NCI-H748 treated with DMSO at 0.1 percent for 48 hours (cell line): ENCODE results near the gene HIRA.
"Not testable (repeated sequence)": the region's sequence is repeated elsewhere in the genome, so short reads cannot be mapped to it uniquely, and the experiment has no call there.

ENCODE experiments used
- DNase-seq: peaks from one replicate; lab custom pipeline; 2025; lab: John Stamatoyannopoulos, UW

HIRA gene

GRCh38 chr22:19383292-19383691, 48.2 kb downstream of the HIRA start:
- no peak for DNase-seq

DNA sequence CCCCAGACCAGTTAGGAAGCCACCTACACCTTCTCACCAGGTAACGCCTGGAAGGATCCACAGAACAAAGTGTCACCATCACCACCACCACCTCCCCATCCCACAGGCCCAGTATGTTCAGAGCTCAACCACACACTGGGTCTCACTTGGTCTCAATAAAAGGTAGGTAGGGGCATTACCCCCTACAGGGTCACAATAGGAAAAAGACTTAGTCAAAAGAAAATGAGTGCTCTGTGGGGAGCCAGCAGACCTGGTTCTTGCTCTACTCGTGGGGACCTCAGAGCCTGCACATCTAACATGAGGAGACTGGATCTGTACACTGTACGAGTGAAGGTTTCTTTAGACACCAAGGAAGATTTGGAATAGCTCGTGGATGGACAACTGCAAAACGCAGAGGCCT, 49.3 kb downstream of the HIRA start:
- DNase-seq, result no peak

GRCh38 chr22:19378344-19378674, 53.2 kb downstream of the HIRA start:
- DNase-seq, result no peak

- no peak for DNase-seq
Measured at GRCh38 chr22:19377565-19378343, 53.8 kb downstream of the HIRA start.

DNA sequence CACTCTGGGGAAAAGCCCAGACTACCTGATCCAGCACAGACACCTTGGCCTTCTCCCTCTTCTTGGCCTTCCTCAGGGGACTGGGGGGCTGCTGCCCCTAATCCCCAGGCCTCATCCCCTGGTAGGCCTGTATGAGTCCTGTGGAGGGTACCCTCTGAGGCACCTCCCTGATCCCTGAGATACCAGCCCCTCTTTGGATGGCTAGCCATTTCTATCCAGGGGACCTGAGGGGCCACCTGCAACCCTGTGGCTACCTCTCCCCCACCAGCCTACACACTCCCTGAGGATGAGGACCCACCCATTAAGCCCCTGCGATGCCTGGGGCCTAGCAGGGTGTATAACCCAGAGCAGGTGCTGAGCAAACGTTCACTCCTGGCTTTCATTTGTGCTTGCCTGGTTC, 54.6 kb downstream of the HIRA start:
- no peak for DNase-seq

GRCh38 chr22:19376247-19376646, 55.3 kb downstream of the HIRA start:
- no peak for DNase-seq

GRCh38 chr22:19375435-19375834, 56.1 kb downstream of the HIRA start:
- no peak for DNase-seq

DNA sequence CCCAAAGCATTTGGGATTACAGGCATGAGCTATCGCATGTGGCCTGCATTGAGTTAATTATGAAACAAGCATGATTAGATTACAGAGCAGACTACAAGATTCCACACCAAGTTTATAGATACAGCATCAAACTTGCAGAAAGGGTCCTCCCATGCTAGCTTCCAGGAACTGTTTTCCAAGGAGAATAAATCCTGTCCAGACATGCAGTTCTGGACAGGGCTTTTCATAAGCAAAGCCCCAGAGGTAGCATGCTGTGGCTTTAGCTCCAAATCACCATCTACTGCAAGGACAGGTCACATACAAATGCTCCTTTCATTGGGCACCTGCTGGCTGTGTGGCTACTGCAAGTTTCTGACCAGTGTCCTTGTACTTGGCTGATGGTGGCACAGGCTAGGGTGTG, 57.1 kb downstream of the HIRA start:
- DNase-seq, result no peak

- no peak for DNase-seq
Measured at GRCh38 chr22:19373450-19373849, 58.1 kb downstream of the HIRA start.

GRCh38 chr22:19371893-19372292, 59.6 kb downstream of the HIRA start:
- DNase-seq, result no peak

- no peak for DNase-seq
Measured at GRCh38 chr22:19368876-19369275, 62.7 kb downstream of the HIRA start.

DNA sequence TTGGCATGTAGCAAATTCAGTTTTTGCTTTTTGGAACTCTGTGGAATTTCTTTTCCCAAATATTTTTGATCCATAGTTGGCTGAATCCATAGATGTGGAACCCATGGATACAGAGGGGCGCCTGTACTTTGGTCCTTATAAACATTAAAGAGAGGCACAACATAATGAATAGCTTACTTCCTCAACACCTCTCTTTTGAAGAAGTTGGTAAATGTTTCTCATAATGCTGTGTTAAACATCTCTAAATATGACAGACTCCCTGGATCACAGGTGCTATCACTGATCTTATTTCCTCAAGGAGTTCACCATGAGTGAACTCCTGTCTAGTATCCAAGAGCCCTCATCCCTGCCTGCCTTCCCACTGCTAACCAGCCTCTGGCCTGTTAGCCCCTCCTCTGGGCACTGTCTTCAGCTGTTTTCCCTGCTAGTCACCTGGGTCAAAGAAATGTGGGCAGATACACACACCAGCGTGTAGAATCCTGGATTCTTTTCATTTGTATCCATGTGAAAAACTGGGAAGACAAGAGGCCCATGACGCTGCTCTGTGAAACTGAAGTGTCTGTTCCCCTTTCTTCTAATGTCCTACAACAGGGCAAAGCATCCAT, 63.7 kb downstream of the HIRA start:
- DNase-seq, result no peak

DNA sequence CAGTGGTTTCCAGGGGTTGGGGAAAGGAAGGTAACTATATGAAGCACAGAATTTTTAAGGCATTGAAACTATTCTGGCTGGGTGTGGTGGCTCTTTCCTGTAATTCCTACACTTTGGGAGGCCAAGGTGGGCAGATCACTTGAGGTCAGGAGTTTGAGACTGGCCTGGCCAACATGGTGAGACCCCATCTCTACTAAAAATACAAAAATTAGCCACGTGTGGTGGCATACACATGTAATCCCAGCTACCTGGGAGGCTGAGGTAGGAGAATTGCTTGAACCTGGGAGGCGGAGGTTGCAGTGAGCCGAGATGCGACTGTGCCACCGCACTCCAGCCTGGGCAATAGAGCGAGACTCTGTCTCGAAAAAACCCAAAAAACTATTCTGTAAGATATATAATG, 68.0 kb downstream of the HIRA start:
- not testable (repeated sequence) for DNase-seq

DNA sequence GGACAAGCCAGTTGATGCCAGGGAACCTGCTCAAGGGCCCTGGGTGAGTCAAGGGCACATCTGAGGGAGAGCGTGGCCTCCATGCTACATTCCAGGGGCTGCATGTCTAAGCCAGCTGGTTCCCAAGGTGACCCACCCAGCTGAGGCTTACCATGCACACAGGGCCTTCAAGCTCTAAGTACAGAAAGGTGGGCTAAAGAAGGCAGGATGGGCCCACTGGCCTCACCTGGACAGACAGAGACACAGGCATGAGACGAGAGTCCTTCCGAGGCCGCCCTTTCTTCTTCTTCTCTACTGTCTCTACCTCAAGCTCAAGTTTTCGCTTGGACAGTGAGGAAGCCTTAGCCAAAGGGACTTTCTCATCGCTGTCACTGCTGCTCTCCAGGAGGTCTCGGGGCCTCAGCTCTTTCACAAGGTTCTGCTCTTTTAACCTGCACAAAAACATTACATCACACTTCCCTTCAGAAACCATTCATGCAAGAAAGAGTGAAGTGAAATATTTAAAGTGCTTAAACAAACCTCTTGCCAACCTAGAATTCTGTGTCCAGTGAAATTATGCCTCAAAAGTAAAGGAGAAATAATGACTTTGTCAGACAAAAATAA, 69.9 kb downstream of the HIRA start:
- DNase-seq, result no peak

DNA sequence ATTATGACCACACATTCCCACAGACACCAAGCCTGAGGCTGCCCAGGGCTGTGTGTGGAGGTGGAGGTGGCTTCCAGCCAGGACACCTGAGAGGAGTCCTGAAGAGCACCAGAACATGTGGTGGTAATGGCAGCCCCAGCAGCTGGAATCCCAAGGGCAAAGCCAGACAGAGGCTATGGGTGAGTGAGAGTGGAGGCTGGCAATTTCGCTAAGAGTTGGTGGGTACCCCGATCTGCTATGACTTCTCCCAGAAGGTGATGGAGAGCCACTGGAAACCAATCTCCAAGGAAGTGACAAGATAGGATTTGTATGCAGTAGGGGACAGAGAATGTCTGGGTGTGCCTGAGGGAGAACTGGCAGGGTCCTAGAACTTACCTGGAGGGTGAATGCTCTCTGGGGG, 70.7 kb downstream of the HIRA start:
- DNase-seq, result no peak

DNA sequence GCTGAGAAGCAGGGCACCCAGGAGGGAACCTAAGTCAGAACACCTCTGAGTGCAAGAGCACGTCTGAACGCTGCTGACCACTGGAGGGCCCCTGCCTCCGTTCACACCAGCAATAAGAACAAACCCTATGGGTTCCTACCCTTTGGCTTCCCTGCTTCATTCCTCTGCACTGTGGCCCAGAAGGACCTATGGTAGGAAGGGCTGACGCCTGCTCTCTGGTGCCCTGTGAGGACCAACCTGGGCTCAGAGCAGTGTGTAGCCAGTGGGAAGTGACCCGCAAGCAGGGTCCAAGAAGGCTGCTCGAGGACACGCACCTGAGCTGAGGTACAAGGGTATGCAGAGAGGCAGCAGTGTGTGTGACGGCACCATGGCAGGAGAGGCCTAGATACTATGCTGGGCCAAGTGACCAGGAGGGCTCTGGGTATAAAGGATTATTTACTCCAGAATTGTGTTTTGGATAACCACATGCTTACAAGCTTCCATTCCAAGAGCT, 71.2 kb downstream of the HIRA start:
- DNase-seq, result no peak

GRCh38 chr22:19359554-19360299, 71.8 kb downstream of the HIRA start:
- no peak for DNase-seq

DNA sequence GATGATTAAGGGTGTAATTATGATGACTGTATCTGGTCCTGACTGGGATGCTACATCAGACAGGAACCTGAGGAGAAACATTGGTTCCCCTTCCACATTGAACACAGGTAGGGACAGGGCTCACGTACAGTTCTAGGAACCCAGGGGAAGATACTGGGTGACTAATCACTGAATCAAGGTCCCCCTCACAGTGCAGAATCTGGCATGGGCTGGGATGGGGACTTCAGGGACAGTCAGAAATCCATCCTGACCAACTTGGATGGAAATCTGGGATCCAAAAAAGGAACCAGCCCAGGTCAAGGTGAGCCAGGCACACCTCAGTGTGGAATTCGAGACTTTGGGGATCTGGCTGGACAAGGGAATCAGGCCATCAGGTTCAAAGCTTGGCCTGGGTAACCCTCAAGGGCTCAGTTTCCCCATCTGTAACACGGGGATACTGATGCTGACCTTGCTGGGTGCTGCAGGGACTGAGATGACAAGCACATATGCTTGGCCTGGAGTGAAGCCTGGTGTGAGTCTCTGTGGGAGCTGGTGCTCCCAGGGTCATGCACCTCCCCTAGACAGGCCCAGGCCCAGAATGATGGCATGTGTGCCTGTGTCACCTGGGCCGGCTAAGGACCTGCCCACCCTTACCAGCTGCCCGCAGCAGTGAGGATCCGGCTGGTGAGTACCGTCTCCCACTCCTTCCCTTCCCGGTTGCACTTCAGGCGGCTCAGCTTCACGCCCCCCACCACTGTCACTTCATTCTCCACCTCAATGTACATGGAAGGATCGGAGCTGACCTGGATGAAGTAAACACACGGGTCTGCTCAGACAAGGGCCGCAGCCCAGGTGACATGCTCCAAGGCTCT, 72.6 kb downstream of the HIRA start:
- DNase-seq, result no peak

GRCh38 chr22:19358195-19358594, 73.3 kb downstream of the HIRA start:
- DNase-seq, result no peak

DNA sequence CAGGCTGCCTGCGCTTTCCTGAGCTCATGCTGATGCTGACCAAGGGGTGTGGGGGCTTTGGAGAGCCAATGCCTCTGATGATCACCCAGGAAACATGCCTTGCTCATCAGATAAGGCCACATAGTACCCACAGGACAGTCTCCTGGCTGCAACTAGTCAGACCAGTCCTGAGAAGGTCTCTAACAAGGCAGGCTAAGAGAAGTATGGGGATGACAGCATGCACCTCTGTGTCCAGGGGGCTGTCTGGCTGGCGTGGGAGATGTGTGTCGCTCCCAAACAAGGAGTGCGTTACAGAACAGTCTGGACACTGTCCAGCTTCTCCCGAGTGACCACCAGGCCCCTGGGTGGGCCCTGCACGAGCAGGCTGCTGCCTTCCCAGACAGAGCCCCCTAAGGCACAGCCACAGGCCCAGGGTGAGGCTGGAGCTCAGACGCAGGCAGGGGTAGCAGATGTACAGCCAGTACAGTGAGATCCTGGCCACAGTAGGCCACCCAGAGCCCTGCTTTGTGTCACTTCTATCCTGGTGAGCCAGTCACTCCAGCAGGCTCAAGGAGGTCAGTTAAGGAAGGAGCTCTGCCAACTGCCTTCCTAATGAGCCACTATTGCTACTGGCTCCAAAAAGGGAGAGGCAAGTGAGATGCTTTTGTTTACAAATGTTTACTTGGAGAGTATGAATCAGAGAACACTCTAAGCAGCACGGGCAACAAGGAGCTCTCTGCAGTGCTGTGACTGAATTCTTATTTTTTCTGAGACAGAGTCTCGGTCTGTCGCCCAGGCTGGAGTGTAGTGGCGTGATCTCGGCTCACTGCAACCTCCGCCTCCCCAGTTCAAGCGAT, 74.0 kb downstream of the HIRA start:
- no peak for DNase-seq

- no peak for DNase-seq
Measured at GRCh38 chr22:19356708-19357269, 74.7 kb downstream of the HIRA start.
